ENCODE measurements around the gene DNMT3L.
"Not testable (repeated sequence)": the region's sequence is repeated elsewhere in the genome, so short reads cannot be mapped to it uniquely, and the experiment has no call there.

DNA sequence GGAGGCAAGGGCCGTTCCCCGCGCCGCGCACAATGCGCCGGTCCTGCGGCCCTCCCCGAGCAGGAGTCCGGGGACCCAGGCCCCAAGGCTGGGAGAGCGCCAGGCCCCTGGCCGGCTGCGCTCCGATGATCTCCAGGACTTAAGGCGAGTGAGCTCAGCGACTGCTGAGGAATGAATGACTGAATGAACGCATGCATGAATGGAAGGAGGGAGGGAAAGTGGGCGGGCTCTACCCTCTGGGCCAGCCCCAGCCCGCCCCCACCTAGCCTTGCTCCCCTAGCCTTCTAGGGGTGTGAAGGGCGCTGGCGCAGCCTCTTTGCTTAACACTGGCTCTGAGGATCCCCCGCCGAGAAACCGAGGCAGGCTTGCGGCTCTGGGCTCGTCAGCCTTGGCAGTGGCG, 20.4 kb downstream of the DNMT3L start:
- TF ChIP-seq, protein P1, sequence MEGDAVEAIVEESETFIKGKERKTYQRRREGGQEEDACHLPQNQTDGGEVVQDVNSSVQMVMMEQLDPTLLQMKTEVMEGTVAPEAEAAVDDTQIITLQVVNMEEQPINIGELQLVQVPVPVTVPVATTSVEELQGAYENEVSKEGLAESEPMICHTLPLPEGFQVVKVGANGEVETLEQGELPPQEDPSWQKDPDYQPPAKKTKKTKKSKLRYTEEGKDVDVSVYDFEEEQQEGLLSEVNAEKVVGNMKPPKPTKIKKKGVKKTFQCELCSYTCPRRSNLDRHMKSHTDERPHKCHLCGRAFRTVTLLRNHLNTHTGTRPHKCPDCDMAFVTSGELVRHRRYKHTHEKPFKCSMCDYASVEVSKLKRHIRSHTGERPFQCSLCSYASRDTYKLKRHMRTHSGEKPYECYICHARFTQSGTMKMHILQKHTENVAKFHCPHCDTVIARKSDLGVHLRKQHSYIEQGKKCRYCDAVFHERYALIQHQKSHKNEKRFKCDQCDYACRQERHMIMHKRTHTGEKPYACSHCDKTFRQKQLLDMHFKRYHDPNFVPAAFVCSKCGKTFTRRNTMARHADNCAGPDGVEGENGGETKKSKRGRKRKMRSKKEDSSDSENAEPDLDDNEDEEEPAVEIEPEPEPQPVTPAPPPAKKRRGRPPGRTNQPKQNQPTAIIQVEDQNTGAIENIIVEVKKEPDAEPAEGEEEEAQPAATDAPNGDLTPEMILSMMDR (IDR thresholded peaks at IDR 0.05): not testable (repeated sequence)
- not testable (repeated sequence) for TF ChIP-seq POLR2A, EP300 (IDR thresholded peaks at IDR 0.05)
